ENCODE measurements around the gene POGLUT3. TPM values are rescaled to one million over a fixed set of nuclear protein-coding genes. Genes with fewer than 3 reads are reported as not detected.

Gene POGLUT3
- total and polyA plus RNA-seq, 9 of the 15 experiments (the other 6 are each of a cell fraction or from before 2014, with no cell fraction given), result 4.6 to 29.7 (median 17.8) TPM

GRCh38 chr11:108498046-108498815, at the start of gene POGLUT3 (continued):
- peak; percentile 57; the same call in 1 of the 2 replicates for TF ChIP-seq KAT7 (CRISPR knock-in tag; IDR thresholded peaks at IDR 0.05; ENCODE audit: borderline replicate concordance)
- TF ChIP-seq POLR3A (IDR thresholded peaks at IDR 0.05; ENCODE audit: borderline replicate concordance, extremely low read depth, insufficient read depth, insufficient read length), result no peak
- TF ChIP-seq STAG1 (CRISPR knock-in tag; IDR thresholded peaks at IDR 0.05; ENCODE audit: borderline replicate concordance), result peak; percentile 79
- TF ChIP-seq PCBP1 (IDR thresholded peaks at IDR 0.05; ENCODE audit: low read depth, low read length, poor library complexity, severe bottlenecking), result peak; percentile 92
- no peak for TF ChIP-seq PTTG1 (tag; IDR thresholded peaks at IDR 0.05; ENCODE audit: low read depth)
- no peak for TF ChIP-seq ELF2 (CRISPR knock-in tag; IDR thresholded peaks at IDR 0.05)
- TF ChIP-seq CREB1 (IDR thresholded peaks at IDR 0.05), result no peak
- TF ChIP-seq CREB1 (CRISPR knock-in tag; IDR thresholded peaks at IDR 0.05), result peak; percentile 72
- TF ChIP-seq NKRF (IDR thresholded peaks at IDR 0.05; ENCODE audit: borderline replicate concordance), result no peak
- no peak for TF ChIP-seq ZNF436 (CRISPR knock-in tag; IDR thresholded peaks at IDR 0.05)
- TF ChIP-seq VEZF1 (CRISPR knock-in tag; IDR thresholded peaks at IDR 0.05), result peak; percentile 72; the same call in 1 of the 2 replicates
- TF ChIP-seq LCOR (CRISPR knock-in tag; IDR thresholded peaks at IDR 0.05), result peak; percentile 84
- no peak for TF ChIP-seq ARID2 (IDR thresholded peaks at IDR 0.05)
- 0 out of 2 replicates have a peak, but pooled peaks have one; percentile 28 for TF ChIP-seq FOXJ2 (tag; IDR thresholded peaks at IDR 0.05)
- no peak for TF ChIP-seq FOXM1 (IDR thresholded peaks at IDR 0.05; ENCODE audit: low read depth)
- peak; percentile 97 for TF ChIP-seq FOXM1 (CRISPR knock-in tag; IDR thresholded peaks at IDR 0.05; ENCODE audit: low read depth)
- TF ChIP-seq ZNF12 (CRISPR knock-in tag; IDR thresholded peaks at IDR 0.05), result 0 out of 2 replicates have a peak, but pooled peaks have one; percentile 85
- TF ChIP-seq SMAD4 (CRISPR knock-in tag; conservative IDR thresholded peaks at IDR 0.05), result no peak; the same call in none of the 2 replicates
- TF ChIP-seq ZNF121 (CRISPR knock-in tag; conservative IDR thresholded peaks at IDR 0.05), result peak; percentile 64
- peak; percentile 94 for TF ChIP-seq FOXK1 (CRISPR knock-in tag; IDR thresholded peaks at IDR 0.05; ENCODE audit: borderline replicate concordance)
- TF ChIP-seq ID3 (CRISPR knock-in tag; IDR thresholded peaks at IDR 0.05), result no peak
- TF ChIP-seq ID3 (tag; IDR thresholded peaks at IDR 0.05), result peak; percentile 77
- no peak for TF ChIP-seq ARNT (IDR thresholded peaks at IDR 0.05)
- peak; percentile 97 for TF ChIP-seq IRF1 (CRISPR knock-in tag; IDR thresholded peaks at IDR 0.05; ENCODE audit: borderline replicate concordance)

Measured in K562 (cell line).